Measurements from ENCODE around the gene UBXN7.
"Not testable (repeated sequence)": the region's sequence is repeated elsewhere in the genome, so short reads cannot be mapped to it uniquely, and the experiment has no call there.

GRCh38 chr3:196358540-196358939 is 73.7 kb downstream of the UBXN7 start:
- TF ChIP-seq ZNF605 (CRISPR knock-in tag; IDR thresholded peaks at IDR 0.05); ZNF337 (CRISPR knock-in tag; IDR thresholded peaks at IDR 0.05; ENCODE audit: borderline replicate concordance, low read depth); CTCF (CRISPR knock-in tag; IDR thresholded peaks at IDR 0.05); CHD4 (IDR thresholded peaks at IDR 0.05; ENCODE audit: borderline replicate concordance, low read length): not testable (repeated sequence)
